GM23338 (cell line): Measurements from ENCODE around the gene CFLAR. TPM values are rescaled to one million over a fixed set of nuclear protein-coding genes. Genes with fewer than 3 reads are reported as not detected.

Experiments
- ATAC-seq: fragments of 200-7000 bp; cut with Tn5 transposase; 3 replicates; pipeline ENCODE4 v1.9.1; 2020
- DNase-seq: peaks from one replicate; pipeline ENCODE4 v3.0.0-alpha.2; 2015; ENCODE audit warnings: low spot score
- H2AFZ ChIP-seq: fragments of 200-600 bp; sonication (generic); 2 replicates; pipeline ENCODE4 v1.8.0; 2016; ENCODE audit warnings: antibody characterized with exemption, mild to moderate bottlenecking, moderate library complexity
- H3F3A ChIP-seq: fragments of 200-600 bp; sonication (generic); replicated peaks from 2 replicates; pipeline ENCODE4 v1.8.0; 2017; ENCODE audit warnings: antibody characterized with exemption, mixed run types, low read depth
- H3K27ac ChIP-seq: fragments of 200-600 bp; sonication (generic); 2 replicates; pipeline ENCODE4 v1.6.1; 2016; ENCODE audit warnings: low read depth
- H3K27me3 ChIP-seq: fragments of 200-600 bp; sonication (generic); 2 replicates; pipeline ENCODE4 v1.8.0; 2016; ENCODE audit warnings: mild to moderate bottlenecking, mixed run types, moderate library complexity; ENCODE audit not compliant: insufficient read depth
- H3K36me3 ChIP-seq: fragments of 200-600 bp; sonication (generic); 2 replicates; pipeline ENCODE4 v1.8.0; 2016; ENCODE audit warnings: mild to moderate bottlenecking; ENCODE audit not compliant: insufficient read depth
- H3K4me1 ChIP-seq: fragments of 200-600 bp; sonication (generic); 2 replicates; pipeline ENCODE4 v1.8.0; 2016; ENCODE audit warnings: mild to moderate bottlenecking, moderate library complexity; ENCODE audit not compliant: insufficient read depth
- H3K4me2 ChIP-seq: fragments of 200-600 bp; sonication (generic); 2 replicates; pipeline ENCODE4 v1.7.1; 2017; ENCODE audit warnings: mixed run types
- H3K4me3 ChIP-seq: fragments of 200-600 bp; sonication (generic); 2 replicates; pipeline ENCODE4 v1.6.1; 2016; ENCODE audit warnings: mixed run types
- H3K79me2 ChIP-seq: fragments of 200-600 bp; sonication (generic); replicated peaks from 2 replicates; pipeline ENCODE4 v1.8.0; 2017; ENCODE audit warnings: mild to moderate bottlenecking; ENCODE audit not compliant: insufficient read depth
- H3K9me2 ChIP-seq: fragments of 200-600 bp; sonication (generic); 2 replicates; pipeline ENCODE4 v1.8.0; 2017; ENCODE audit not compliant: insufficient read depth
- H4K20me1 ChIP-seq: fragments of 200-600 bp; sonication (generic); replicated peaks from 2 replicates; pipeline ENCODE4 v1.8.0; 2017; ENCODE audit warnings: mild to moderate bottlenecking; ENCODE audit not compliant: insufficient read depth
- H3K27ac Mint-ChIP-seq: 2 replicates; pipeline ENCODE4 v1.8.0; 2020; ENCODE audit warnings: inconsistent platforms, mild to moderate bottlenecking, moderate library complexity, mixed read lengths
- H3K27me3 Mint-ChIP-seq: 3 replicates; pipeline ENCODE4 v1.8.0; 2022; ENCODE audit warnings: low read depth, mild to moderate bottlenecking, moderate library complexity, mixed read lengths, inconsistent platforms; ENCODE audit not compliant: insufficient read depth, poor library complexity
- H3K36me3 Mint-ChIP-seq: 3 replicates; pipeline ENCODE4 v1.8.0; 2021; ENCODE audit warnings: low read depth, mild to moderate bottlenecking, inconsistent platforms, moderate library complexity, mixed read lengths
- H3K4me1 Mint-ChIP-seq: 3 replicates; pipeline ENCODE4 v1.8.0; 2020; ENCODE audit warnings: mild to moderate bottlenecking, inconsistent platforms, mixed read lengths
- H3K4me3 Mint-ChIP-seq: 3 replicates; pipeline ENCODE4 v1.8.0; 2021; ENCODE audit warnings: moderate library complexity, mild to moderate bottlenecking, inconsistent platforms, mixed read lengths
- H3K9me3 Mint-ChIP-seq: 3 replicates; pipeline ENCODE4 v1.8.0; 2020; ENCODE audit warnings: moderate library complexity, mild to moderate bottlenecking, inconsistent platforms, mixed read lengths
- EZH2 ChIP-seq: fragments of 200-600 bp; sonication (generic); IDR thresholded peaks from one replicate; pipeline ENCODE4 v1.8.0; 2017; ENCODE audit warnings: antibody characterized with exemption, mild to moderate bottlenecking, low read depth; ENCODE audit not compliant: unreplicated experiment
- EZH2phosphoT487 ChIP-seq: fragments of 200-600 bp; sonication (generic); IDR thresholded peaks from one replicate; pipeline ENCODE4 v1.8.1; 2018; ENCODE audit warnings: antibody characterized with exemption; ENCODE audit not compliant: unreplicated experiment
- NANOG ChIP-seq: IDR thresholded peaks from 2 replicates; pipeline ENCODE4 v1.6.1; 2016; ENCODE audit warnings: antibody characterized with exemption, borderline replicate concordance
- POLR2AphosphoS5 ChIP-seq: IDR thresholded peaks from 2 replicates; pipeline ENCODE4 v1.6.1; 2016; ENCODE audit warnings: antibody characterized with exemption, low read depth
- STAT1 ChIP-seq: IDR thresholded peaks from one replicate; pipeline ENCODE4 v1.6.1; 2016; ENCODE audit warnings: antibody characterized with exemption; ENCODE audit not compliant: unreplicated experiment
- ZNF114 ChIP-seq: fragments of 250-450 bp; sonication (Bioruptor Pico); IDR thresholded peaks from 2 replicates; pipeline ENCODE4 v1.5.0; 2020; ENCODE audit warnings: mild to moderate bottlenecking, moderate library complexity
- ZNF331 ChIP-seq: fragments of 250-450 bp; sonication (Bioruptor Pico); IDR thresholded peaks from 2 replicates; pipeline ENCODE4 v1.5.0; 2020; ENCODE audit warnings: low read depth, mild to moderate bottlenecking, moderate library complexity
- polyA plus RNA-seq: library from polyadenylated mRNA; unstranded; fragments of >200 nt; fragmentation: Nextera tagmentation; extraction: Ambion mirVana; gene quantifications from 2 replicates; pipeline ENCODE4 v1.2.1, GENCODE V29; 2016
- total RNA-seq: library from RNA; depleted of rRNA; stranded (reverse); fragments of >200 nt; shearing (Covaris generic); gene quantifications from 2 replicates; pipeline ENCODE4 v1.2.3, GENCODE V29; 2014
- TF ChIP-seq, protein P1 (sequence below): IDR thresholded peaks from one replicate; pipeline ENCODE4 v1.6.1; 2018; ENCODE audit warnings: antibody characterized with exemption; ENCODE audit not compliant: unreplicated experiment
- TF ChIP-seq, protein P2 (sequence below), 2 experiments: fragments of 200-600 bp in 1 of 2; sonication (generic) in 1 of 2; conservative IDR thresholded peaks; 2 replicates each; pipeline versions ENCODE4 v1.5.1 to v1.6.1; 2016 to 2017; ENCODE audit warnings: antibody characterized with exemption in 2 of 2, low read depth in 2 of 2, mild to moderate bottlenecking in 2 of 2, moderate library complexity in 1 of 2
- TF ChIP-seq, protein P3 (sequence below): fragments of 250-450 bp; sonication (Bioruptor Pico); IDR thresholded peaks from 2 replicates; pipeline ENCODE4 v1.5.0; 2020; ENCODE audit warnings: mild to moderate bottlenecking, moderate library complexity

The CFLAR gene
- total and polyA plus RNA-seq, 2 experiments from 2014 or later = 10.1 to 15.1 TPM

DNA sequence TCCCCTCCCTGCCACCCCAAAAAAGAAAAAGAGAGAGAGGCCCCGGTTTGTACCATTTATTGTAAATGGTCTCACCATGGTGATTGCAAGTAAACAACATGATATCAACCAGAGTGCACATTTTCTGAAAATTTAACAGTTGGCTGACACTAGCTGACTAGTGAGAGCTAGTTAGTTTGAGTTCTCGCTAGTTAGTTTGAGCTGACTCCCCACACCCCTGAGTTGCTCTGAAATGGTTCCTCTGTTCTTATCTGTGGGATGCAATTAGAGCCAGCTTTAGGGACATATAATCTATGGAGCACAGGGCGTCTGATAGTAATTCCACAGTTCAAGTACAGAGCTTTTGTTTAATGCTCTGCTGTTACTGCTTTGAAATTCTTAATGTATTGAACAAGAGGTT is 80.0 kb downstream of the CFLAR start:
- H3K4me3 Mint-ChIP-seq = no peak overlapping the region
- Histone ChIP-seq H3K4me3 (no peak overlapping the region), H3K4me2 (no peak overlapping the region), H4K20me1 (no peaks in the 10 kb centered on the region), H3K4me1 (no peaks in the 10 kb centered on the region), H2AFZ (no peak overlapping the region), H3K79me2 (no peaks in the 10 kb centered on the region), H3K27me3 (no peaks in the 10 kb centered on the region), H3K36me3 (no peaks in the 10 kb centered on the region), H3K27ac (no peak overlapping the region), H3K9me2 (no peaks in the 10 kb centered on the region), H3F3A (no peaks in the 10 kb centered on the region)
- peaks cover 4% of the 10 kb centered on the region; the same call in 2 of the 3 replicates for H3K4me1 Mint-ChIP-seq
- no peak for ATAC-seq
- no peaks in the 10 kb centered on the region for H3K9me3 Mint-ChIP-seq
- no peak overlapping the region for H3K27ac Mint-ChIP-seq
- H3K36me3 Mint-ChIP-seq = no peaks in the 10 kb centered on the region; the same call in 2 of the 3 replicates
- no peak for DNase-seq
- H3K27me3 Mint-ChIP-seq = no peaks in the 10 kb centered on the region
- no peak for TF ChIP-seq EZH2
- TF ChIP-seq, protein P1, sequence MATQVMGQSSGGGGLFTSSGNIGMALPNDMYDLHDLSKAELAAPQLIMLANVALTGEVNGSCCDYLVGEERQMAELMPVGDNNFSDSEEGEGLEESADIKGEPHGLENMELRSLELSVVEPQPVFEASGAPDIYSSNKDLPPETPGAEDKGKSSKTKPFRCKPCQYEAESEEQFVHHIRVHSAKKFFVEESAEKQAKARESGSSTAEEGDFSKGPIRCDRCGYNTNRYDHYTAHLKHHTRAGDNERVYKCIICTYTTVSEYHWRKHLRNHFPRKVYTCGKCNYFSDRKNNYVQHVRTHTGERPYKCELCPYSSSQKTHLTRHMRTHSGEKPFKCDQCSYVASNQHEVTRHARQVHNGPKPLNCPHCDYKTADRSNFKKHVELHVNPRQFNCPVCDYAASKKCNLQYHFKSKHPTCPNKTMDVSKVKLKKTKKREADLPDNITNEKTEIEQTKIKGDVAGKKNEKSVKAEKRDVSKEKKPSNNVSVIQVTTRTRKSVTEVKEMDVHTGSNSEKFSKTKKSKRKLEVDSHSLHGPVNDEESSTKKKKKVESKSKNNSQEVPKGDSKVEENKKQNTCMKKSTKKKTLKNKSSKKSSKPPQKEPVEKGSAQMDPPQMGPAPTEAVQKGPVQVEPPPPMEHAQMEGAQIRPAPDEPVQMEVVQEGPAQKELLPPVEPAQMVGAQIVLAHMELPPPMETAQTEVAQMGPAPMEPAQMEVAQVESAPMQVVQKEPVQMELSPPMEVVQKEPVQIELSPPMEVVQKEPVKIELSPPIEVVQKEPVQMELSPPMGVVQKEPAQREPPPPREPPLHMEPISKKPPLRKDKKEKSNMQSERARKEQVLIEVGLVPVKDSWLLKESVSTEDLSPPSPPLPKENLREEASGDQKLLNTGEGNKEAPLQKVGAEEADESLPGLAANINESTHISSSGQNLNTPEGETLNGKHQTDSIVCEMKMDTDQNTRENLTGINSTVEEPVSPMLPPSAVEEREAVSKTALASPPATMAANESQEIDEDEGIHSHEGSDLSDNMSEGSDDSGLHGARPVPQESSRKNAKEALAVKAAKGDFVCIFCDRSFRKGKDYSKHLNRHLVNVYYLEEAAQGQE = no peak
- no peak for TF ChIP-seq ZNF114 (CRISPR knock-in tag)

DNA sequence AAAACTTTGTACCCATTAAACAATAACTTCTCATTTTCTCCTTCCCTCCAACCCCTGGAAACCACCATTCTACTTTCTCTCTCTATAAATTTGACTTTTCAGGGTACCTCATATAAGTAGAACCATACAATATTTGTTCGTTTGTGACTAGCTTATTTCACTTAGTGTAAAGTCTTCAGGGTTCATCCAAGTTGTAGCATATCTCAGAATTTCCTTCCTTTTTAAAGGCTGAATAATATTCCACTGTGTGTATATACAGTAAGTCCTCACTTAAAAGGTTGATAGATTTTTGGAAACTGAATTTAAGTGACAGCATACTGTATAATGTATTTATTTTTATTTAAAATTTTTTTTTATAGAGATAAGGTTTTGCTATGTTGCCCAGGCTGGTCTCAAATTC is 80.8 kb downstream of the CFLAR start:
- no peaks in the 10 kb centered on the region for H3K36me3 ChIP-seq
- H3K27ac ChIP-seq = no peak overlapping the region
- Mint-ChIP-seq H3K4me3 (no peak overlapping the region), H3K9me3 (no peaks in the 10 kb centered on the region), H3K27ac (no peak overlapping the region), H3K36me3 (no peaks in the 10 kb centered on the region; the same call in 2 of the 3 replicates), H3K4me1 (peaks cover 4% of the 10 kb centered on the region; the same call in 2 of the 3 replicates), H3K27me3 (no peaks in the 10 kb centered on the region)
- no peak for DNase-seq
- H3K27me3 ChIP-seq = no peaks in the 10 kb centered on the region
- H3F3A ChIP-seq = no peaks in the 10 kb centered on the region
- ATAC-seq = no peak
- no peaks in the 10 kb centered on the region for H4K20me1 ChIP-seq
- H3K79me2 ChIP-seq = no peaks in the 10 kb centered on the region
- no peak overlapping the region for H3K4me2 ChIP-seq
- H3K4me1 ChIP-seq = no peaks in the 10 kb centered on the region
- H2AFZ ChIP-seq = no peak overlapping the region
- no peaks in the 10 kb centered on the region for H3K9me2 ChIP-seq
- H3K4me3 ChIP-seq = no peak overlapping the region
- TF ChIP-seq, protein P2, sequence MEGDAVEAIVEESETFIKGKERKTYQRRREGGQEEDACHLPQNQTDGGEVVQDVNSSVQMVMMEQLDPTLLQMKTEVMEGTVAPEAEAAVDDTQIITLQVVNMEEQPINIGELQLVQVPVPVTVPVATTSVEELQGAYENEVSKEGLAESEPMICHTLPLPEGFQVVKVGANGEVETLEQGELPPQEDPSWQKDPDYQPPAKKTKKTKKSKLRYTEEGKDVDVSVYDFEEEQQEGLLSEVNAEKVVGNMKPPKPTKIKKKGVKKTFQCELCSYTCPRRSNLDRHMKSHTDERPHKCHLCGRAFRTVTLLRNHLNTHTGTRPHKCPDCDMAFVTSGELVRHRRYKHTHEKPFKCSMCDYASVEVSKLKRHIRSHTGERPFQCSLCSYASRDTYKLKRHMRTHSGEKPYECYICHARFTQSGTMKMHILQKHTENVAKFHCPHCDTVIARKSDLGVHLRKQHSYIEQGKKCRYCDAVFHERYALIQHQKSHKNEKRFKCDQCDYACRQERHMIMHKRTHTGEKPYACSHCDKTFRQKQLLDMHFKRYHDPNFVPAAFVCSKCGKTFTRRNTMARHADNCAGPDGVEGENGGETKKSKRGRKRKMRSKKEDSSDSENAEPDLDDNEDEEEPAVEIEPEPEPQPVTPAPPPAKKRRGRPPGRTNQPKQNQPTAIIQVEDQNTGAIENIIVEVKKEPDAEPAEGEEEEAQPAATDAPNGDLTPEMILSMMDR (conservative IDR thresholded peaks at IDR 0.05; ENCODE audit: low read depth in 2 of 2) = no peak
- no peak for TF ChIP-seq ZNF114 (CRISPR knock-in tag)
- TF ChIP-seq NANOG = no peak
- TF ChIP-seq POLR2AphosphoS5 = no peak
- TF ChIP-seq, protein P3, sequence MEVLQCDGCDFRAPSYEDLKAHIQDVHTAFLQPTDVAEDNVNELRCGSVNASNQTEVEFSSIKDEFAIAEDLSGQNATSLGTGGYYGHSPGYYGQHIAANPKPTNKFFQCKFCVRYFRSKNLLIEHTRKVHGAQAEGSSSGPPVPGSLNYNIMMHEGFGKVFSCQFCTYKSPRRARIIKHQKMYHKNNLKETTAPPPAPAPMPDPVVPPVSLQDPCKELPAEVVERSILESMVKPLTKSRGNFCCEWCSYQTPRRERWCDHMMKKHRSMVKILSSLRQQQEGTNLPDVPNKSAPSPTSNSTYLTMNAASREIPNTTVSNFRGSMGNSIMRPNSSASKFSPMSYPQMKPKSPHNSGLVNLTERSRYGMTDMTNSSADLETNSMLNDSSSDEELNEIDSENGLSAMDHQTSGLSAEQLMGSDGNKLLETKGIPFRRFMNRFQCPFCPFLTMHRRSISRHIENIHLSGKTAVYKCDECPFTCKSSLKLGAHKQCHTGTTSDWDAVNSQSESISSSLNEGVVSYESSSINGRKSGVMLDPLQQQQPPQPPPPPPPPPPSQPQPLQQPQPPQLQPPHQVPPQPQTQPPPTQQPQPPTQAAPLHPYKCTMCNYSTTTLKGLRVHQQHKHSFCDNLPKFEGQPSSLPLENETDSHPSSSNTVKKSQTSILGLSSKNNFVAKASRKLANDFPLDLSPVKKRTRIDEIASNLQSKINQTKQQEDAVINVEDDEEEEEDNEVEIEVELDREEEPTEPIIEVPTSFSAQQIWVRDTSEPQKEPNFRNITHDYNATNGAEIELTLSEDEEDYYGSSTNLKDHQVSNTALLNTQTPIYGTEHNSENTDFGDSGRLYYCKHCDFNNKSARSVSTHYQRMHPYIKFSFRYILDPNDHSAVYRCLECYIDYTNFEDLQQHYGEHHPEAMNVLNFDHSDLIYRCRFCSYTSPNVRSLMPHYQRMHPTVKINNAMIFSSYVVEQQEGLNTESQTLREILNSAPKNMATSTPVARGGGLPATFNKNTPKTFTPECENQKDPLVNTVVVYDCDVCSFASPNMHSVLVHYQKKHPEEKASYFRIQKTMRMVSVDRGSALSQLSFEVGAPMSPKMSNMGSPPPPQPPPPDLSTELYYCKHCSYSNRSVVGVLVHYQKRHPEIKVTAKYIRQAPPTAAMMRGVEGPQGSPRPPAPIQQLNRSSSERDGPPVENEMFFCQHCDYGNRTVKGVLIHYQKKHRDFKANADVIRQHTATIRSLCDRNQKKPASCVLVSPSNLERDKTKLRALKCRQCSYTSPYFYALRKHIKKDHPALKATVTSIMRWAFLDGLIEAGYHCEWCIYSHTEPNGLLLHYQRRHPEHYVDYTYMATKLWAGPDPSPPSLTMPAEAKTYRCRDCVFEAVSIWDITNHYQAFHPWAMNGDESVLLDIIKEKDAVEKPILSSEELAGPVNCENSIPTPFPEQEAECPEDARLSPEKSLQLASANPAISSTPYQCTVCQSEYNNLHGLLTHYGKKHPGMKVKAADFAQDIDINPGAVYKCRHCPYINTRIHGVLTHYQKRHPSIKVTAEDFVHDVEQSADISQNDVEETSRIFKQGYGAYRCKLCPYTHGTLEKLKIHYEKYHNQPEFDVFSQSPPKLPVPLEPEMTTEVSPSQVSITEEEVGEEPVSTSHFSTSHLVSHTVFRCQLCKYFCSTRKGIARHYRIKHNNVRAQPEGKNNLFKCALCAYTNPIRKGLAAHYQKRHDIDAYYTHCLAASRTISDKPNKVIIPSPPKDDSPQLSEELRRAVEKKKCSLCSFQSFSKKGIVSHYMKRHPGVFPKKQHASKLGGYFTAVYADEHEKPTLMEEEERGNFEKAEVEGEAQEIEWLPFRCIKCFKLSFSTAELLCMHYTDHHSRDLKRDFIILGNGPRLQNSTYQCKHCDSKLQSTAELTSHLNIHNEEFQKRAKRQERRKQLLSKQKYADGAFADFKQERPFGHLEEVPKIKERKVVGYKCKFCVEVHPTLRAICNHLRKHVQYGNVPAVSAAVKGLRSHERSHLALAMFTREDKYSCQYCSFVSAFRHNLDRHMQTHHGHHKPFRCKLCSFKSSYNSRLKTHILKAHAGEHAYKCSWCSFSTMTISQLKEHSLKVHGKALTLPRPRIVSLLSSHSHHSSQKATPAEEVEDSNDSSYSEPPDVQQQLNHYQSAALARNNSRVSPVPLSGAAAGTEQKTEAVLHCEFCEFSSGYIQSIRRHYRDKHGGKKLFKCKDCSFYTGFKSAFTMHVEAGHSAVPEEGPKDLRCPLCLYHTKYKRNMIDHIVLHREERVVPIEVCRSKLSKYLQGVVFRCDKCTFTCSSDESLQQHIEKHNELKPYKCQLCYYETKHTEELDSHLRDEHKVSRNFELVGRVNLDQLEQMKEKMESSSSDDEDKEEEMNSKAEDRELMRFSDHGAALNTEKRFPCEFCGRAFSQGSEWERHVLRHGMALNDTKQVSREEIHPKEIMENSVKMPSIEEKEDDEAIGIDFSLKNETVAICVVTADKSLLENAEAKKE (CRISPR knock-in tag) = no peak
- TF ChIP-seq ZNF331 (CRISPR knock-in tag) = no peak
- no peak for TF ChIP-seq EZH2phosphoT487
- no peak for TF ChIP-seq STAT1
